ENCODE results near the gene ZNF804B.

DNA sequence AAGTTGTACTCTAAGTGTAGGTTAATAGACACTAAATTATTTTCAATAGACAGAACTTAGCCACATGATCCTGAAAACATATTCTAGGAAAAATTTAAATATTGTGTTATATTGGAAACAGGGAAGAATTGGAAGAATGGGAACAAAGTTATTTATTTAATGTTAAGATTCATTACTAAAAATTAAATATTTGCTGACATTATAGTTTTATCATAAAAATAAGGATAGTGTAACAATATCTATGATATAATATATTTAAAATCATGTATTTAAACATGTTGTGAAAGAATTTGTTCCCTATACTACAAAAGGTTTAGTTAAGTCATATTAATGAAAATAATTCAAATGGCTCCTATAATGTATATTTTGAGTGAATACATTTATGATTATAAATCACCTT, 156.1 kb downstream of the ZNF804B start:
- TF ChIP-seq CTCF (IDR thresholded peaks at IDR 0.05) (no peak), ZFX (IDR thresholded peaks at IDR 0.05; ENCODE audit: borderline replicate concordance) (no peak)

Measured in 22Rv1 (cell line).